Osteoblast (primary cell): ENCODE results near the gene CIAO3. TPM values are rescaled to one million over a fixed set of nuclear protein-coding genes. Genes with fewer than 3 reads are reported as not detected.
A peak's percentile ranks its signal among the peaks of the same experiment; 100 is the strongest.

Experiments
- DNase-seq: peaks from one replicate; pipeline ENCODE4 v3.0.0; 2011; ENCODE audit warnings: low spot score, mixed read lengths; ENCODE audit not compliant: insufficient read length; ENCODE audit errors: missing footprints
- H2AFZ ChIP-seq: 2 replicates; pipeline ENCODE4 v1.6.0; 2011; ENCODE audit warnings: mild to moderate bottlenecking, low read length
- H3K27ac ChIP-seq: 2 replicates; pipeline ENCODE4 v1.5.1; 2011; ENCODE audit warnings: mild to moderate bottlenecking, low read depth, low read length, moderate library complexity
- H3K27me3 ChIP-seq: 2 replicates; pipeline ENCODE4 v1.6.0; 2012; ENCODE audit warnings: mild to moderate bottlenecking, control low read depth, inconsistent platforms, low read length, moderate library complexity; ENCODE audit not compliant: insufficient read depth
- H3K36me3 ChIP-seq: 2 replicates; pipeline ENCODE4 v1.5.1; 2011; ENCODE audit warnings: mild to moderate bottlenecking, low read length, control low read depth, moderate library complexity; ENCODE audit not compliant: insufficient read depth
- H3K4me1 ChIP-seq: 2 replicates; pipeline ENCODE4 v1.5.1; 2011; ENCODE audit warnings: mild to moderate bottlenecking, low read length, control low read depth, moderate library complexity; ENCODE audit not compliant: insufficient read depth
- H3K4me2 ChIP-seq: 2 replicates; pipeline ENCODE4 v1.6.0; 2011; ENCODE audit warnings: mild to moderate bottlenecking, low read length; ENCODE audit not compliant: insufficient read depth
- H3K4me3 ChIP-seq: fragments of 200-600 bp; sonication (generic); 3 replicates; pipeline ENCODE4 v1.5.1; 2012; ENCODE audit warnings: mild to moderate bottlenecking, low read length, inconsistent platforms; ENCODE audit not compliant: insufficient read depth
- H3K79me2 ChIP-seq: 2 replicates; pipeline ENCODE4 v1.6.0; 2012; ENCODE audit warnings: mild to moderate bottlenecking, low read length, control low read depth, inconsistent platforms; ENCODE audit not compliant: insufficient read depth
- H3K9me3 ChIP-seq: 2 replicates; pipeline ENCODE4 v1.5.1; 2011; ENCODE audit warnings: low read depth, low read length, control low read depth
- H4K20me1 ChIP-seq: 2 replicates; pipeline ENCODE4 v1.6.0; 2012; ENCODE audit warnings: mild to moderate bottlenecking, low read length, control low read depth; ENCODE audit not compliant: insufficient read depth
- total RNA-seq: library from RNA; depleted of rRNA; stranded (reverse); fragments of >200 nt; gene quantifications from 2 replicates; pipeline ENCODE4 v1.2.3, GENCODE V29; 2012
- TF ChIP-seq, protein P1 (sequence below): IDR thresholded peaks from 2 replicates; pipeline ENCODE4 v1.5.1; 2011; ENCODE audit warnings: mild to moderate bottlenecking, low read depth, low read length, moderate library complexity; ENCODE audit errors: extremely low read depth

Gene CIAO3
- total RNA-seq, 1 donor: 32.2 TPM

DNA sequence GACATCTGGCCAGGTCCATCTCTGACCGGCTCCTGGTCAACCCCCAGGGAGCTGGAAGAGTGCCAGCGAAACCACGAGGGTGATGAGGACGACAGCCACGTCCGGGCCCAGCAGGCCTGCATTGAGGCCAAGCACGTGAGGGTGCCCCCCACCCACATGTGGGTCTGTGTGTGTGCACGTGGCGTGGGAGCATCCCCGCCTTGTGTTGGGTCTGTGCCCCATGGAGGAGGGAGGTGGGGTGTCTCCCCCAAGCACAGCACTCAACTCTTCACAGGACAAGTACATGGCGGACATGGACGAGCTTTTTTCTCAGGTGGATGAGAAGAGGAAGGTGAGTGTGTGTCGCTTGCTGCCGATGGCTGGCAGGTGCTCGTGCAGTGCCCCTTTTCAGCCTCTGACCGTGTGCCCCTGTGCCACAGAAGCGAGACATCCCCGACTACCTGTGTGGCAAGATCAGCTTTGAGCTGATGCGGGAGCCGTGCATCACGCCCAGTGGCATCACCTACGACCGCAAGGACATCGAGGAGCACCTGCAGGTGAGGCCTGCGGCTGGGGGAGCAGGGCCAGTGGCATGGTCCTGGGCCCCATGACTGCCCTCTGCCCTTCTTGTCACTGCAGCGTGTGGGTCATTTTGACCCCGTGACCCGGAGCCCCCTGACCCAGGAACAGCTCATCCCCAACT, 58.9 kb downstream of the CIAO3 start:
- H3K4me3 ChIP-seq: peak overlapping the region; percentile 84
- no peaks in the 10 kb centered on the region for H3K9me3 ChIP-seq
- DNase-seq: no peak
- H2AFZ ChIP-seq: no peak overlapping the region
- H3K4me1 ChIP-seq: peaks cover 26% of the 10 kb centered on the region
- H3K79me2 ChIP-seq: peaks cover 40% of the 10 kb centered on the region
- peak overlapping the region; percentile 93 for H3K4me2 ChIP-seq
- peaks cover 20% of the 10 kb centered on the region for H3K36me3 ChIP-seq
- no peaks in the 10 kb centered on the region for H3K27me3 ChIP-seq
- TF ChIP-seq, protein P1, sequence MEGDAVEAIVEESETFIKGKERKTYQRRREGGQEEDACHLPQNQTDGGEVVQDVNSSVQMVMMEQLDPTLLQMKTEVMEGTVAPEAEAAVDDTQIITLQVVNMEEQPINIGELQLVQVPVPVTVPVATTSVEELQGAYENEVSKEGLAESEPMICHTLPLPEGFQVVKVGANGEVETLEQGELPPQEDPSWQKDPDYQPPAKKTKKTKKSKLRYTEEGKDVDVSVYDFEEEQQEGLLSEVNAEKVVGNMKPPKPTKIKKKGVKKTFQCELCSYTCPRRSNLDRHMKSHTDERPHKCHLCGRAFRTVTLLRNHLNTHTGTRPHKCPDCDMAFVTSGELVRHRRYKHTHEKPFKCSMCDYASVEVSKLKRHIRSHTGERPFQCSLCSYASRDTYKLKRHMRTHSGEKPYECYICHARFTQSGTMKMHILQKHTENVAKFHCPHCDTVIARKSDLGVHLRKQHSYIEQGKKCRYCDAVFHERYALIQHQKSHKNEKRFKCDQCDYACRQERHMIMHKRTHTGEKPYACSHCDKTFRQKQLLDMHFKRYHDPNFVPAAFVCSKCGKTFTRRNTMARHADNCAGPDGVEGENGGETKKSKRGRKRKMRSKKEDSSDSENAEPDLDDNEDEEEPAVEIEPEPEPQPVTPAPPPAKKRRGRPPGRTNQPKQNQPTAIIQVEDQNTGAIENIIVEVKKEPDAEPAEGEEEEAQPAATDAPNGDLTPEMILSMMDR: no peak
- peaks cover 34% of the 10 kb centered on the region for H4K20me1 ChIP-seq
- H3K27ac ChIP-seq: peak overlapping the region; percentile 8

DNA sequence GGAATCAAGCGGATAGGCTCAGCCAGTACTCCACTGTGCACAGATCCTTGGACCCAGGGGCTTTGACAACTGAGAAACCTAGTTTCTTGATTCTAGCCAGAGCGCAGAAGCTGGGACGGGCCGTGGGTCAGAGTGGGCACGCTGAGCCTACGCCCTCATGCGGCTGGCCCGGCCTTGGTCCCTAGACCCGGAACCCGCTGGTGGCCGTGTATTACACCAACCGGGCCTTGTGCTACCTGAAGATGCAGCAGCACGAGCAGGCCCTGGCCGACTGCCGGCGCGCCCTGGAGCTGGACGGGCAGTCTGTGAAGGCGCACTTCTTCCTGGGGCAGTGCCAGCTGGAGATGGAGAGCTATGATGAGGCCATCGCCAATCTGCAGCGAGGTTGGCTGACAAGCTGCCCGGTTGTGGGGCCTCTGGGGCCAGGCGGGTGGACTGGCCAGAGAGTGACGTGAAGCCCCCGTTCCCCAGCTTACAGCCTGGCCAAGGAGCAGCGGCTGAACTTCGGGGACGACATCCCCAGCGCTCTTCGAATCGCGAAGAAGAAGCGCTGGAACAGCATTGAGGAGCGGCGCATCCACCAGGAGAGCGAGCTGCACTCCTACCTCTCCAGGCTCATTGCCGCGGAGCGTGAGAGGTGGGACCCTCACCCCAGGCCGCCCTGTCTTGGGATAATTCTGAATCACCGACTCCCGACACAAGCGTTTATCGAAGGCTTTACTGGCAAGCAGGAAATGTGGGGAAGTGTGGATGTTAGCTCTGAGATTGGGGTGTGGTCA, 59.6 kb downstream of the CIAO3 start:
- Histone ChIP-seq H3K27me3 (no peaks in the 10 kb centered on the region), H2AFZ (no peak overlapping the region), H3K27ac (peak overlapping the region; percentile 66), H3K4me3 (peak overlapping the region; percentile 84), H3K79me2 (peaks cover 40% of the 10 kb centered on the region), H3K36me3 (peaks cover 20% of the 10 kb centered on the region), H3K9me3 (no peaks in the 10 kb centered on the region), H3K4me1 (peaks cover 26% of the 10 kb centered on the region), H3K4me2 (peak overlapping the region; percentile 93), H4K20me1 (peaks cover 34% of the 10 kb centered on the region)
- TF ChIP-seq, protein P1: no peak
- DNase-seq: peak; percentile 96

DNA sequence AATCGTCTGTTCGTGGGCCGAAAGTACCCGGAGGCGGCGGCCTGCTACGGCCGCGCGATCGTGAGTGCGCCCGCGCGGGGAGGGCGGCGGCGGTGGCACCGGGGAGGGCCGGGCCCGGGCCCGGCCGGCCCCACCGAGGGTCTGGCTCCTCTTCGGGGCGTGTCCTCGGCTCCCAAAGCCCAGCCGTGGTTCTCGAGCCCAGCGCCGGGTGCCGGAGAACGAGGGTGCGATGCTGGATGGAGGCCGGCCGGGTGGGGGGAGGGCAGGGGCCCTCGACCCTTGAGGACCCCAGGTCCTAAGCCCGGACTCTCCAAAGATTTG, 60.2 kb downstream of the CIAO3 start:
- Histone ChIP-seq H2AFZ (no peak overlapping the region), H3K4me1 (peaks cover 26% of the 10 kb centered on the region), H4K20me1 (peaks cover 34% of the 10 kb centered on the region), H3K4me2 (peak overlapping the region; percentile 93), H3K27ac (peak overlapping the region; percentile 66), H3K27me3 (no peaks in the 10 kb centered on the region), H3K79me2 (peaks cover 40% of the 10 kb centered on the region), H3K36me3 (peaks cover 20% of the 10 kb centered on the region), H3K9me3 (no peaks in the 10 kb centered on the region), H3K4me3 (peak overlapping the region; percentile 84)
- TF ChIP-seq, protein P1: no peak
- DNase-seq: no peak
